ENCODE measurements around the gene ADCY7.
A peak's percentile ranks its signal among the peaks of the same experiment; 100 is the strongest.

The ADCY7 gene

DNA sequence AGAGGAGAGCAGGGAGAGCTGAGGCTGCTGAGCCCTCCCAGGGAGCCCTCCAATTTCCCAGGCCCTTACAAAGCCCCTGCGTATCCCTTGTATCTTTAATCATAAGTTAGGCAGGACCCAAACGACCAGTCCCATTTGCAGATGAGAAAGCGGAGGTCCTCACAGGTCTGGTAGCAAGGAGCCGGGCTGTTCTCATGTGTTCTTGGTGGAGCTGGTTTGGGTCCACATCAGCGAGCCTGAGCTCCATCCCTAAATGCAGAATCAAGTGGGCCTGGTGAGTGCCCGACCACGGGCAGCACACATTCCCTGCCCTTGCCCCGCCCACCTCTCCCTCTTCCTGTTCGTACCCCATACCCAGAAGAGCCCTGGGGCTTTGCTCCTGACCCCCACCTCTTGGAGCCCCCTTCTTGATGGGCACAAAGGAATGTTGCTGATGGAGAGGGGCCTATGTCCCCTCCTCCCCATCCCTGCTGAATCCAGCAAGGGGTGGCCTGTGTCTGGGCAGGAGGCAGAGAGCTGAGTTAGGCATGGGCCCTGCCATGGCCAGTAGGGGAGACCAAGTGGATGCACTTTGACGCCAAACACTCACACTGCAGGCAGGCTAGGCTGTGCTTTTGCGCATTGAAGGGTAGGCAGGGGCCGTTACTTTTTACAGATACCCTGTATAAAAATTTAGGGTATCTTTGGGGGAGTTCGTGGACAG lies 18.3 kb upstream of the ADCY7 start:
- no peak for FAIRE-seq

DNA sequence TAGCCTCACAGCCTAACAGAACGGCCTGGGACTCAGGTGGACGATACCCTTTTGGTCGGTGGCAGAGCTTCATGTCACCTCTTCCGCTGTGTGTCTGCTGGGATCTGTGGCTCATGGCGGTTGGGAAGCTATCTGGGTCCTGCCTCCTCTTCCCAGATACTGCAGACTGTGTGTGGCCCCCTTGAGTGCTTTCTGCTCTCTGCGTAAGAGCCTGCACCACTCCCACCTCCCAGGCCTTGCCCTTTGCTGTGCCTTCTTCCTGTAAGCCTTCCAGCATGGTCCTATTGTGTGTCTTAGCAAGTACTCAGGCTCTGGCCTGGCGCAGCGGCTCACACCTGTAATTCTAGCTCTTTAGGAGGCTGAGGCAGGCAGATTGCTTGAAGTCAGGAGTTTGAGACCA lies 17.5 kb upstream of the ADCY7 start:
- FAIRE-seq = no peak

More for the DNA sequence above, 18.3 kb upstream of the ADCY7 start:
- DNase-seq (ENCODE audit: insufficient read length, low spot score) = no peak

DNA sequence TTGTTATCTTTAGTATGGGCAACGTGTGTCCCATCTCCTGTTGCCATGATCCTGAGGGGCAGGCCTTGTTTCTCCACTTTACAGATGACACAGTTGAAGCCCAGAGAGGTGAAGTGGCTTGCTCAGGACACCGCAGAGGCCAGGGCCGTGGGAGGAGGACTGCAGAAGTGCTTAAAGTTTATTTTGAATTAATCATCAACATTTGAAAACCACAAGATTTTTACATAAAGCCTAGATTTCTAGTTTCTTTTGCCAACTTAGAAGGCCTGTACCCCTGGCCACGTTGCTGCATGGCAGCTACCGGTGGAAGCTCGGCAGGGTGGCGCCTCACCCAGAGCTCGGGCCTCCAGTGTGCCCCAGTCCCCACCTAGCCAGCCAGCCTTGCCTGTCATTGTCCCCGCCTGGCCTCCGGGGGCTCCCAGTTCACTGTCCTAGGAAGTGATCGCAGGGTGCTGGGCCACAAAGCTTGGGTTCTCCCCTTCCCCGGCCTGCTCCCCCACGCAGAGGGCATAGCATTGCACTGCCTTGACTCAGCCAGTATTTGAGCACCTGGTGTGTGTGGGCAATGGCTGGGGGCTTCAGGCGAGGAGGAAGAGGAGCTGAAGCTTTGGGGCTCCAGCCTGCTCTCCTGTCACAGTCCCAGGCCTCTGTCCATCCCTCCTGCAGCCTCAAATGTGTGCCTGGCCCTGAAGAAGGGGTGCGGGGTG lies 14.8 kb upstream of the ADCY7 start:
- FAIRE-seq (no peak), DNase-seq (ENCODE audit: insufficient read length, low spot score) (no peak)

More for the DNA sequence above, 17.5 kb upstream of the ADCY7 start:
- no peak for DNase-seq (ENCODE audit: insufficient read length, low spot score)

DNA sequence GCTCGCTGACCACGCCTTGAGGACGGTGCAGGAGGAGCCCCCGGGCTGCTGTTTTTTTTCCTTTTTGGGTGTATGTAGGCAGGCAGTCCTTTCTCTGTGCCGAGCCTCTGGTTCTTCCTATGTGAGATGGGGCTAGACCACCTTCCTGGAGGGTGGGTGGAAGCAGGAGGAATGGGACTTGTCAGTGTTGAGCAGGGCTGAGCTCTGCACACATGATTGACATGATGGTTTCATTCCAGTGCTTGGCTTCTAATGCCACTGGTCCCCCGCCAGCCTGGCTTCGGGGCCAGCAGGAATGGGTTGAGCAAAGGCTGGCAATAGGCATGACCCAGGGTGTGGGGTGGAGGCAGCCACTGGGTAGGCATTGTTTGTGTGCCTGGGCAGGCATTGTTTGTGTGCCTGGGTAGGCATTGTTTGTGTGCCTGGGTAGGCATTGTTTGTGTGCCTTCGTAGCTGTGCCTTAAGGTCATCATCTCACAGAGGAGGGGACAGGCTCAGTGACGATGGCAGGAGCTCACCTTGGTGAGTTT lies 14.2 kb upstream of the ADCY7 start:
- no peak for FAIRE-seq
- no peak for DNase-seq (ENCODE audit: insufficient read length, low spot score)

DNA sequence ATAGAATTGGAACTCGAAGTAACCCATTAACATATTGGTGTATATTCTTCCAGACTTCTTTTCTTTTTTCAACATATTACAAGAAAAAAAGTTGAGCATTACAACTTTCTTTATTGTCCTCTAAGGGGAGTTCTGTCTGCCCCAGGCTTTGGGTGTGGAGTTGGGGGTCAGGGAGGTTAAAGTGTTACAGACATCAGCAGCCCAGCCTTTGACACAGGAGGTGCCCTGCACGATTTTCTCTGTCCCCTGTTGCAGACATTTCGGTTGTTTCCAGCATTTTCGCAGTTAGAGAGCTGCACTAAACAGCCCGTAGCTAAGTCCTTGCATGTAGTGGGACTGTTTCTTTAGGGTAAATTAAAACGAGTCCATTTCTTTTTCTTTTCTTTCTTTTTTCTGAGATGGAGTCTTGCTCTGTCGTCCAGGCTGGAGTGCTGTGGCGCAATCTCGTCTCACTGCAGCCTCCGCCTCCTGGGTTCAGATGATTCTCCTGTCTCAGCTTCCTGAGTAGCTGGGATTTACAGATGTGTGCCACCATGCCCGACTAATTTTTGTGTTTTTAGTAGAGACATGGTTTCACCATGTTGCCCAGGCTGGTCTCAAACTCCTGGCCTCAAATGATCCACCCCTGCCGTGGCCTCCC lies 13.4 kb upstream of the ADCY7 start:
- DNase-seq (ENCODE audit: insufficient read length, low spot score) (no peak), FAIRE-seq (no peak)

DNA sequence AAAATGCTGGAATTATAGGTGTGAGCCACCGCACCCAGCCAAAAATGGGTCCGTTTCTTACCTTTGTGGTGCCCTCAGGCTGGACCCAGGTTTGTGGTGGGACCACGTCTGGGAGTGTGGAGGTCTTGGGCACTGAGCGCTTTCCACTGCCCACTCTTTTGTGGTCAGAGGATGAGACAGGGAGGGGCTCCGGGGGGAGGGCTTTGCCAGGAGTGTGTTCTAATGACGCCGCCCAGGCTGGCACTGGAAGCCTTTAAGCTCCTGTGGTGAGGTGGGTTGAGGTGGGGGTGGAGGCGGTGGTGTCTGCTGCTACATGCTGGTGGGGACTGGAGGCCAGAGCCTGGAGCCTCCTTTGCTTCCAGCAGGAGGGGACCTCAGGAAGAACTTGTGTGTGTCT lies 12.8 kb upstream of the ADCY7 start:
- no peak for FAIRE-seq
- no peak for DNase-seq (ENCODE audit: insufficient read length, low spot score)

DNA sequence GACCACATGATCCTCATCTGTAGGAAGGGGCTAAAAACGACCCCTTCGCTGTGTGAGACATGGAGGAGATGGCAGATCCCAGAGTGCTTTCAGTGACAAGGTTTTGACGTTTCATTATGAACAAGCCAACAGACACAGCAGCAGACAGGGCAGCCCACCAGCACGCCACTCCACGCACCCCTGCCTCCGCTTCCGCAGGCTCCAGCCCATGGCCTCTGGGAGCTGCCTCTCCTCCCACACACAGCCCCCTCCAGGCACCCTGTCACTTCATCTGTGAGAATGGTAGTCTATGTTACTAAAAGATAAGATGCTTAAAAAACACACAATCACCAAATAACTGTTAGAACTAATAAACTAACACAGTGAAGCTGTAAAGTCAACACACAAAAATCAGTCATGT lies 12.3 kb upstream of the ADCY7 start:
- FAIRE-seq (no peak), DNase-seq (ENCODE audit: insufficient read length, low spot score) (no peak)

DNA sequence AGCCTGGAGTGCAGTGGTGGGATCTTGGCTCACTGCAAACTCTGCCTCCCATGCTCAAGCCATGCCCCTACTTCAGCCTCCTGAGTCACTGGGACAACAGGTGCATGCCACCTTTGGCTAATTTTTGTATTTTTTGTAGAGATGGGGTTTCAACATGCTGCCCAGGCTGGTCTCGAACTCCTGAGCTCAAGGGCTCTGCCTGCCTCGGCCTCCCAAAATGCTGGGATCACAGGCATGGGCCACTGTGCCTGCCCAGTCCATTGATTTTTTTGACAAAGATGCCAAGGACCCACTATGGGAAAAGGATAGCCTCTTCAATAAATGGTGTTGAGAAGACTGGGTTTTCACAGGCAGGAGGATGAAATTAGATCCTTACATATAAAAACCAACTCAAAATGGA lies 10.8 kb upstream of the ADCY7 start:
- no peak for FAIRE-seq
- no peak for DNase-seq (ENCODE audit: insufficient read length, low spot score)

DNA sequence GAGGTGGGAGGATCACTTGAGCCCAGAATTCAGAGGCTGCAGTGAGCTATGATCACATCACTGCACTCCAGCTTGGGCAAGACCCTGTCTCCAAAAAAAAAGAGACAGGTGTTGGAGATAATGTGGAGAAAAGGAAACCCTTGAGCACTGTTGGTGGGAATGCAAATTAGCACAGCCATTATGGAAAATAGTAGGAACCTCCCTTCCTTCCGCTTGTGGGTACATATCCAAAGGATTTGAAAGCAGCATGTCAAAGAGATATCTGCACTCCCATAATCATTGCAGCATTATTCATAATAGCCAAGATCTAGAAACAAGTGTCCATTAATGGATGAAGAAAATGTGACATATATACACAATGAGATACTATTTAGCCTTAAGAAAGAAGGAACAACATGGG lies 9.7 kb upstream of the ADCY7 start:
- FAIRE-seq (no peak), DNase-seq (ENCODE audit: insufficient read length, low spot score) (no peak)

DNA sequence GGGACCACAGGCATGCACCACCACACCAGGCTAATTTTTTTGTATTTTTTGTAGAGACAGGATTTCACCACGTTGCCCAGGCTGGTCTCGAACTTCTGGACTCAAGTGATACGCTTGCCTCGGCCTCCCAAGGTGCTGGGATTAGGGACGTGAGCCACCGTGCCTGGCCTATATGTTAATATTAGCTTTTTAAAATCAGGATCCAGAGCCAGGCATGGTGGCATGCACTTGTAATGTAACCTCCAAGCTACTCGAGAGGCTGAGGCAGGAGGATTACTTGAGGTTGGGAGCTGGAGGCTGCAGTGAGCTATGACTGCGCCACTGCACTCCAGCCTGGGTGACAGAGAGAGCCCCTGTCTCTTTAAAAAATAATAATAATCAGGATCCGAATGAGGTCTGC lies 8.5 kb upstream of the ADCY7 start:
- FAIRE-seq = no peak
- DNase-seq (ENCODE audit: insufficient read length, low spot score) = no peak

DNA sequence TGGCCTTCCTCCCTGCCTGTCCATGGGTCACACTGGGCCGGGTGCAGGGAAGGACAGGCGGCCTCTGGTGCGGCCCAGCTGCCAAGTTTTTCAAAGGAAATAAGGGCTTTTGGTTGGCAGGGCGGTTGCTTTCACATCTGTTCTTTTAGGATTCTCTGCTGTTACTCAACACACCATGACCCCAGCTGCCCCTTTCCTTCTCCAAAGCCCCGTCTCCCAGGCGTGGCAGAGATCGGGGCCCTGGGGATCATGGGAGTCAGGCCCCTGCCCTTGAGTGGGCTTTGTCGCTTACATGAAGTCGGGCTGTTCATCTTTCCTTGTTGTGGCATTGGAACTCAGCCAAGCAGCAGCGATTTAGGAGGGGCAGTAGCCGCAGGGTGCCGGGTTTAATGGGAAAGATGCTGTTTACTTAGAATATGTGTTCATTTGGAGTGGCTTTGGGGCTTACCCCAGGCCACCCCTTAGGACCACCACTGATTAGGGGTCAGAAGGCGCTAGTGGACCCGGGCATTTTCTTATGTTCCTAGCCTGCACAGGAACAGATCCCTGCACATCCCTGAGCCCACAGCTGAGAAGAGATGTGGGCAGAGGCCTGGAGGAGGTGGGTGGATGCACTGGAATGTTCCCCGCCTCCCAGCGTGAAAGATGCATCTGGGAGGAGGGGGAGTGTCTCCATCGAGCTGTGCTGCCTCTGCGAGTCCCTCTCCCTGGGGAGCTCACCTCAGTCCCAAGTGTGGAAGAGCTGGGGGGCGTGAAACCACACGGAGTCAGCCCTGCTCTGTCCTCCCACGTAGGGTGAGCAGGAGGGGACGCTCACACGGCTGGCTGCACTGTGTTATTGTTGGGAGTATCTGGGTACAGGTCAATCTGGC lies 6.8 kb upstream of the ADCY7 start:
- DNase-seq (ENCODE audit: insufficient read length, low spot score) (no peak), FAIRE-seq (no peak)

DNA sequence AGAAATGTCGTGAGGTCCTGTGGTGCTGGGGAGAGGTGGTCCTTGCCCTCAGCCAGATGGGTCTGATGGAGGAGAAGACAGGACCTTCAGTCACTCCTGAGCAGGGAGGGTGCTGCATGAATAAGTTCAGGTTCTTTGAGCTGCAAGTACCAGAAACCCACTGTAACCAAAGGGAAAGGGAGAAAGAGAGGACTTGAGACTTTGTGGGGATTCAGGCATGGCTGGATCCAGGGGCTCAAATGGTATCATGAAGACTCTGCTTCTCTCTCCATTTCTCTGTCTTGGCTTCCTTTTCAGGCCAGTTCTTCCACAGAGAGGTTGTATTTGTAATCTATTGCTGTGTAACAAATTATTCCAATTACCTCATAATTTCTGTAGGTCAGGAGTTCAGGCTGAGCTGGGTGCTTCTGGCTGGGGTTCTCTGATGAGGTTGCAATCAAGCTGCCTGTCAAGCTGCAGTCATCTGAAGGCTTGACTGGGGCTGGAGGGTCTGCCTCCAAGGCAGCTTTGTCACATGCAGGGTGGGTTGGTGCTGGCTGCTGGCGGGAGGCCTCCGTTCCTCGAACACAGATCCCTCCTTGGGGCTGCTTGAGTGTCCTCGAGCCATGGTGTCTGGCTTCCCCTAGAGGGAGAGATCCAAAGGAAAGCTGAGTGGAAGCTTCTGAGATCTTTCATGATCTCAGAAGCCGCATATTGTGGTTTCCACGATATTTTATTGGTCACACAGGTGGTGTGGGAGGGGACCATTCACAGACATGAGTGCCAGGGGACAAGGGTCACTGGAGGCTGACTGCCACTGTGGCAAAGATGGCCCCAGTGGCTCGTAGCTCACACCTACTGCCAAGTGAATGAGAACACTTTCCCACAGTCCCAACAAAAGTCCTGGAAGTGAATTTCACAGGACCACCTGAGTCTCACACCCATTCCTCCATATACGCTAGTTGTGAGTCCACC lies 5.9 kb upstream of the ADCY7 start:
- DNase-seq (ENCODE audit: insufficient read length, low spot score) (no peak), FAIRE-seq (no peak)

DNA sequence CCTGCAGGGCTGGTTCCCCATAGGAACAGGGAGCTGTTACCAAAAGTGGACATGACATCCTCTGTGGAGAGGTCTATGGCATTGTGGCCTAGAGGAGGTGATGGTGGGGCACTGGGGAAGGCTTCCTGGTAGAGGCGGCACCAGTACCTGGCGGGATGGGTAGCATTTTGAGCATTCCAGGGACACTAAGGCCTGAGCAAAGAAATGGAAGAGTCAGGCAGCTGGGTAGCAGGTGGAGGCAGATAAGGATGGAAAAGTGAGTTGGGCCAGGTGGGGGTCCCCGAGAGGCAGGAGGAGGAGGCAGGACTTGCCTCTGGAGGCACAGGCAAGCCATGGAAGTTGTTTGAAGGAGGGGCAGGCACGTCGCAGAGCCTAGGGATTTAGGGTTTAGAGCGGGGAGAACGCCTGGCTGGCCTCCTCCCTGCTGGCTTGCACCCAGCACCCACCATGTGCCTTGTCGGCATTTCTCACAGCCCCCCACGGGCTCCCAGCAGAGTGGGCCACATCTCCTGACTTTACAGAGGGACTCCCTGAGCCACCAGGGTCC lies 5.1 kb upstream of the ADCY7 start:
- no peak for DNase-seq (ENCODE audit: insufficient read length, low spot score)
- FAIRE-seq = no peak

DNA sequence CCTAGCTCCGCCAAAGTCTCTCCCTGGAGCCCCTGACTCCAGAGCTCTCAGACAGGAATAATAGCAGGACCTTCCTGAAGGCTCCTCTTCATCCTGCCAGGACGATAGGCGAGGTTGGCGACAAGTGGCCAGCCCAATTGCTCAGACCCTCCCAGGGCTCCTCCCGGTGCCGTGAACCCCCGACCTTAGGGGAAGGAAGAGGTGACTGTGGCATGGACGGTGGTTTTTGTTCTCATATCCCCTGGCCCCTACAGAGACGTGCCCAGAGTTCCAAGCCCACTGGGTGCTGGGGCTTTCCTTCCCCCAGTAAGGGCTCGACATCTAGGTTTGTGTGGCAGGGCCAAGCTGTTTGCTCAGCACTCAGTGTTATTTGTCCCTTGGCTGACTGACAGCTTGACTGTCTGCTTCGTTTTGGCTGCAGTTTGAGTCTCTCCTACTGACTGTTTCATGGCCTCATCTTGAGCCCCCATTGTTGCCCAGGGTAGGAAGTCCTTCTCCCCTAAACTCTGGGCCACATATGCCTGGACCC lies 4.6 kb upstream of the ADCY7 start:
- FAIRE-seq (no peak), DNase-seq (ENCODE audit: insufficient read length, low spot score) (no peak)

DNA sequence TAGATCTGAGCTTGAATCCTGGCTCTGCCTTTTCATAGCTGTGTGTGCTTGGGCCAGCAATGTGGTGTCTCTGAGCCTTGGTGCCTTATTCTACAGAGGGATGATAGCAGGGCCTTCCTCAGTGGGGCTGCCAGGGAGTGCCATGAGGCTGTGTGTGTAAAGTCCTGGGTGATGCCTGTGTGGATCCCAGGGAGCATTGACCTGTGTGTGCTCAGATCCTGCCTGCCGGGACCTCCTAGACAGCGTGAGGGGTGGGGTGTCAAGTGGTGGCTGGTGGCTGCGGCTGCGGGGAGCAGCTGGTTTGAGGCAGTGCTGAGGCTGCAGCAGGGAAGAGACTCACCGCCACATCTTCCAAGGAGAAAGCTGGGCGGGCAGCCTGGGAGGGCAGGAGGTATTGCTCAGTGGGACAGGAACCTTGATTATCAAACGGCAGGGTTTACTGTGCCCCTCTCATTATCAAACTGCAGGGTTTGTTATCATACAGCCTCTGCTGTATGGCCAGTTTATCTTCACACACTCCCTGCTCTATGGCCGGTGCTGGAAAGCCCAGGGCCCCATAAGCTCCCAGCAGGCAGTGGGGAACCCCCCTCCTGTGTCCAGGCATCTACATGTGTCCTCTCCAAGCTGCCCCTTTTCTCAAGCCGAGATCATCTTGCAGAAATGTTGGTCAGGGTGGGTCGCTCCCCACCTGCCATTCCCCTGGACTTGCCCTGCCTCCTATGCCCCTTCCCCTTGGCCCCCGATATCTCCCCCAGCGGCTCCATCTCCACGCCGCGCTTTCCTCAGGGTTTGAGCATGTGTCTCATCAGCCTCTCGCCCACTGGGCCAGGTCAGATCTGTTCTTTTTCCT lies 3.1 kb upstream of the ADCY7 start:
- no peak for FAIRE-seq
- no peak for DNase-seq (ENCODE audit: insufficient read length, low spot score)

DNA sequence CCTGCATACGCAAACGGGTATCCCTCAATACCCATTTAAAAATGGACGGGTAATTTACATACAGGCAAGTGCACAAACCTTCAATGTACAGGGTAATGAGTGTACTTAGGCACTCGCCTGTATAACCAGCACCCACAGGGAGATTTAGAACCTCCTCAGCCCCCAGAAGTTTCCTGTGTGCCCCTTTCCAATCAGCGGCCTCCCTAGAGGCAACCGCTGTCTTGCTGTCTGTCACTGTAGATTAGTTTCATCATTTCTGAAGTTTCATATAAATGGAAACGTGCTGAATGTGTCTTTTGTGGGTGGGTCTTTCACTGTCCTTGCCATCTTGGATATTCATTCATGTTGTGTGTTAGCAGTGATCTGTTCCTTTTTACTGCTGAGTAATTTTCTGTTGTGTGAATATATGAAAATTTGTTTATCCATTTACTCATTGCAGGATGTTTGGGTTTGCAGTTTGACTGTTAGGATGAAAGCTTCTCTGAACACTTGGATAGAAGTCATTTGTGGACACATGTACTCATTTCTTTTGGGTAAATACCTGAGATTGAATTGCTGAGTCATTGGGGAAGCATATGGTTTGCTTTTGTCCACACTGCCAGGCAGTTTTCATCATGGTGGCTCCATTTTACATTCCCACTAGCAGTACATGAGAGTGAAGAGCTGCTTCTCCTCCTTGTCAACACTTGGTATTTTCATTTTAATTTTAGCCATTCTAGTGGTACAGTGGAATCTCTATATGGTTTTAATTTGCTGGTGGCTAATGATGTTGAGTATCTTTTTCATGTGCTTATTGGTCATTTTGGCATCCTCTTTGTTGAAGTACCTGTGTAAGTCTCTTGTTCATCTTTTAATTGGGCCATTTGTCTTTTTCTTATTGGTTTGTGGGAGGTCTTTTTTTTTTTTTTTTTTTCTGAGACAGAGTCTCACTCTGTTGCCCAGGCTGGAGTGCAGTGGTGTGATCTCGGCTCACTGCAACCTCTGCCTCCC lies 2.1 kb upstream of the ADCY7 start:
- peak; percentile 74 for FAIRE-seq
- DNase-seq (ENCODE audit: insufficient read length, low spot score) = no peak

DNA sequence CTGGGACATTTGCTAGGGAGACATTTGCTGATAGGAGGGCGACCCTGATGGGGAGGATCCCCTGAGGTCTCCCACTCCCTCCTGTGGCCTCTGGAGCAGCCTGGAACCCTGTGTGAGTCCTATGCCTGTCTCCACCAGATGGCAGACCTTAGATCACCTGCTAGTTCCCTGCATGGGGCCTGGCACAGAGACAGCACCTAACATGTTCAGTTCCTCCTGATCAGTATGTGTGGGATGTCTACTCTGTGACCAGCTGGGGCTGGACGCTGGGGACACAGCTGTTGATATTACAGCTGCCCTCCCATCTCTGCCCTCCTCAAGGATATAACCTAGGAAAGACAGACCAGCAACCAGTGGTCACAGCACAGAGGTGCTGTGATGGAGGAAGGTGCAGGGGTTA lies 1.1 kb upstream of the ADCY7 start:
- DNase-seq (ENCODE audit: insufficient read length, low spot score) = no peak
- FAIRE-seq = peak; percentile 95

All from GM19239 (cell line).